HG03066 (cell line): Measurements from ENCODE around the gene TMEM256.
"Not testable (repeated sequence)": the region's sequence is repeated elsewhere in the genome, so short reads cannot be mapped to it uniquely, and the experiment has no call there.

Experiments
- ATAC-seq: cut with Tn5 transposase; IDR thresholded peaks from one replicate; pipeline ENCODE4 v1.9.1; 2021; ENCODE audit warnings: low read depth; ENCODE audit not compliant: unreplicated experiment

Gene TMEM256

DNA sequence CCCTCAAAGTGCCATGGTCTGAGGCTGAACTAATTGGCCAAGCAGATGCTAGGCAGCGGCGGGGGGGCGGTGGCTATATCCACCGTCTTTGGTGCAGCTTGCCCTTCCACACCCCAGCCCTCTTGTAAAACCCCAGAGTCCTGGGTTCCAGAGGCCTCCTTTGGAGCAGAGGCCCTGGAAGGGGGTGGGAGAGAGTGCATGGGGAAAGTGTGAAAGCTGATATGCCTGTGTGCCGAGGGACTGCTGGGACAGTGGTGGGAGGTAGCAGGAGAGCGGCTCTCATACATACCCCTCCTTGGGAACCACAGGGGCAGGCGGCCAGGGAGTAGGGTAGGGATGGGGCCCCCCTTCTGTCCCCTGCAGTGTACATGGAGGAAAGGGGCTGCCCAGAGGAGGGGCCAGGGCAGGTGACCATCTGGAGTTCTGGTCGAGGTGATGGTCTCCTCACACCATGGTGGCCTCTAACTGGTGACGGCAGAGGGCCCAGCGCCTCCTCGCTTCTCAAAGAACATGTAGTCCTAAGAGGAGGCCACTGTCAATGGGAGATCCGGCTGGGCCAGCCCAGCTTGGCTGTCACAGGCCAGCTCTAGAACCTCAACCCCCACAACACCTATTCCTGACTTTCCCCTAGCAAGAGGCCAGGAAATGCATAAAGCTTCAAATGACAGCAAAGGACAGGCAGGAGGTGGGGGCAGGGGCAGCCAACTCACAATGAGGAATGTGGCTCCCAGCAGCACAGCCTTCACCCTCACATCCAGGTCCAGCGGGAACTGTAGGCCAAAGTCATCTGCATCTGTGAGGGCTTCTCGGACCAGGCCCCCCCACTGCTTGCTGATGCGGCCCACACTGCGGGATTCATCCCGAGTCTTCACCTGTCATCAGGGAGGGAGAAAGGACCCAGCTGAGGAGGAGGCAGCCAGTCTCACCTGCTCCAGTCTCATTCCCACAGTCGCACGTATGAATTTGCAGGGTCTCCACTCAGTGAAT, 13.7 kb downstream of the TMEM256 start:
- no peak for ATAC-seq

DNA sequence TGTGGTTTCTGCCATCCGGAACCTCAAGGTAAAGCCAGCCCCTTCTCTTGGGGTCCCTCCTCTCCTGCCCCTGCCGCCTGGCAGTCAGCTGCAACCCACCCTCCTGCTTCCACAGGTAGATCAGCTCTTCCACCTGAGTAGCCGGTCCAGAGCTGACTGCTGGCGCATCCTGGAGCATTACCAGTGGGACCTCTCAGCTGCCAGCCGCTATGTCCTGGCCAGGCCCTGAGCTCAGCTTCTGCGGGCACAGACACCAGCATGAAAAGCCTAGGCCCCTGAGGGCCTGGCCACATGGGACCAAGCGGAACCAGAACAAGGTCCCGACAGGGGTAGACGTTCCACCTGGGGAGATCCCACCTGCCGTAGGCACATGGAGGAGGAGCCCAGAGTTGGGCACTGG, 15.0 kb downstream of the TMEM256 start:
- no peak for ATAC-seq

DNA sequence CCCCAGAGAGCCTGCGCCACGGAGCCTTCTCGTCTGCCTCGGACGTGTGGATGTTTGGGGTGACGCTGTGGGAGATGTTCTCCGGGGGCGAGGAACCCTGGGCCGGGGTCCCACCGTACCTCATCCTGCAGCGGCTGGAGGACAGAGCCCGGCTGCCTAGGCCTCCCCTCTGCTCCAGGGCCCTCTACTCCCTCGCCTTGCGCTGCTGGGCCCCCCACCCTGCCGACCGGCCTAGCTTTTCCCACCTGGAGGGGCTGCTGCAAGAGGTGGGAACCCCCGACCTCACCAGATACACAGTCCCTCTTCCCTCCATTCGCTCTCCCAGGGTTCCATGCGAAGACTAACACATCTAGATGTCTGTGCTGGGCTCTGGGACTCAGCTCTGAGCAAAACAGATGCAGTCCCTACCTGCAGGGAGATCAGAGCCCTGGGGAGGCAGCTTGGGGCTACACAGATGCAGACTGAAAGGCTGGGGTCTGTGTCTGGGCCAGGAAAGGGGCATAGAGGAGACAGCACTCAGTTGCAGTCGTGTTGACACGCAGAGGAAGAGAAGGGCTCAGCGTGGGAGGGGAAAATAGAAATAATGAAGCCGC, 19.3 kb downstream of the TMEM256 start:
- no peak for ATAC-seq

DNA sequence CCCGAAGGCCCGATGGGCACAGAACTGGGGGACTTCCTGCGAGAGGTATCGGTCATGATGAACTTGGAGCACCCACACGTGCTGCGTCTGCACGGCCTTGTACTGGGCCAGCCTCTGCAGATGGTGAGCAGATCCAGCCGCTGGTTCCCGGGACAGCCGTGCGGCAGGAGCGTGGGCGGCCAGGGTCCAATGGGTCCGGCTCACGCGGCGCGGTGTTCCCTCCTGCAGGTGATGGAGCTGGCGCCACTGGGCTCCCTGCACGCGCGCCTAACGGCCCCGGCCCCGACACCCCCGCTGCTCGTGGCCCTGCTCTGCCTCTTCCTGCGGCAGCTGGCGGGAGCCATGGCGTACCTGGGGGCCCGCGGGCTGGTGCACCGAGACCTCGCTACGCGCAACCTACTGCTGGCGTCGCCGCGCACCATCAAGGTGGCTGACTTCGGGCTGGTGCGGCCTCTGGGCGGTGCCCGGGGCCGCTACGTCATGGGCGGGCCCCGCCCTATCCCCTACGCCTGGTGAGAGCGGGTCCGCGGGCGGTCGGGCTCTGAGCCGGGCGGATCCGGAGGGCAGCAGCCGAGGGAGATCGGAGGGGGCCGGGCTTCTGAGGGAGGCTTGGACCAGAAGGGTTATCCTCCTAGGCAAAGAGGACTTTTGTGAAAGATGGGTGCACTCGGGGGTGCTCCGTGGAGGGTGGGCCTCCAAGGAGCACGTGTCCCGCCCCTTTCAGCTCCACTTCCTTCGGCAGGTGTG, 20.0 kb downstream of the TMEM256 start:
- no peak for ATAC-seq

DNA sequence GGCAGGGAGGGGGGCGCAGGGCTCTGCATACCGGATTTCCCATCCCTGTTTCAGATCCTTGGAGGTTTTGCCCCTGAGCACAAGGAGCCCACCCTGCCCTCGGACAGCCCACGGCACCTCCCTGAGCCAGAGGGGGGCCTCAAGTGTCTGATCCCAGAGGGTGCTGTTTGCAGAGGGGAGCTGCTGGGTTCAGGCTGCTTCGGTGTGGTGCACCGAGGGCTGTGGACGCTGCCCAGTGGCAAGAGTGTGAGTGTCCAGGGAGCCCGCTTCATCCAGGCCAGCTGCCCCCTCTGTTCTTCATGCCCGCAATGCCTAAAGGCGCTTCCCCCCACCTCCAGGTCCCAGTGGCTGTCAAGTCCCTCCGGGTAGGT, 20.5 kb downstream of the TMEM256 start:
- no peak for ATAC-seq

DNA sequence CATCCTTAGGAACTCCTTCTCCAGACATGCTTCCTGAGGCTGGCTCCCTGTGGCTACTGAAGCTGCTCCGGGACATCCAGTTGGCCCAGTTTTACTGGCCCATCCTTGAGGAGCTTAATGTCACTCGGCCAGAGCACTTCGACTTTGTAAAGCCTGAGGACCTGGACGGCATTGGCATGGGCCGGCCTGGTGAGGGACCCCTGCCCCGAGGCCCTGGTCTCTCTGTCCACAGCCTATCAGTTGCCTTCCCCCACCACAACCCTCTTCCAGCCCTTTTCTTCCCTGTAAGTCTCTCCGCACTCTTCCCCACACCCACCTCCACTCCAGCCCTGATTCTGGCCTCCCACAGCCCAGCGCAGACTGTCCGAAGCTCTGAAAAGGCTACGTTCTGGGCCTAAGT, 21.0 kb downstream of the TMEM256 start:
- no peak for ATAC-seq

DNA sequence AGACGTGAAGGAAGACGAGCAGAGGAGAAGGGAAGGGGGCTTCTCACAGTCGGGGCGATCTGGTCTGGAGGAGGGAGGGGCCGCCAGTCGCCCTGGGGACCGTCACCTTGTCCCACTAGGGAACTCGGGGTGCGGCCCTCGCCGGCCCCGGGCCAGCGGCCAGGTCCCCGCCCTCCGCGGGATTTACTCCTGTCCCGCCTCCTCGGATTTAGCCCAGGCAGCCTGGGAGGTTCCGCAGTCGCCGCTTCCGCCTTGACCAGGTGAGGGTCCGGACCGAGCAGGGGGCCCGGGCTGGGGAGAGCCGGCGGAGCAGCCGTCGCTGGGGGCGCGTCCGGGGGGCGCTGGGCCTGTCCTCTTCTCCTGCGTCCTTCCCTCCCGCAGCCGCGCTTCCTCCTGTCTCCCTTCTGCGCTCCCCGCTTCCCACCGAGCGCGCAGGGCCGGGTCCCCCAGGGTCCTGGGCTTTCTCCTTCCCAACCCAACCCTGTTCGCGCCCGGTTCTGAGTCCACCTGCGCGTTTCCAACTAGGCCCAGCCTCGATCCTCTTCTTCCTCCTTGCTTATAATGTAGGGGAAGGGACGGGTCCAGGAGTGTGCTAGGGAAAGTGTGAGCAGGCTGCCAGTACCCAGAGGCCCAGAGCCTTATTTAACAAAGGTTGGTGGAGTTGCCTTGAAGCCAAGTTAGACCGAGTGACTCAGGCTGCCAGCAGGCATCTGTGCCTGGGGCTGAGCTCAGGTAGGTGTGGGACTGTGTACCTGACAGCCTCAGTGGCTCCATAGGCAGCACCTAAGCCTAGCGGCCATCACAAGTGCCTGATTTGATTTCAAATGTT, 22.8 kb downstream of the TMEM256 start, which contains the start of gene TNK1:
TSS of gene TNK1 (plus strand) at position 235 of the 829 bp plus-strand sequence. CDS start 1,838 bp downstream, outside the sequence.
- no peak for ATAC-seq

DNA sequence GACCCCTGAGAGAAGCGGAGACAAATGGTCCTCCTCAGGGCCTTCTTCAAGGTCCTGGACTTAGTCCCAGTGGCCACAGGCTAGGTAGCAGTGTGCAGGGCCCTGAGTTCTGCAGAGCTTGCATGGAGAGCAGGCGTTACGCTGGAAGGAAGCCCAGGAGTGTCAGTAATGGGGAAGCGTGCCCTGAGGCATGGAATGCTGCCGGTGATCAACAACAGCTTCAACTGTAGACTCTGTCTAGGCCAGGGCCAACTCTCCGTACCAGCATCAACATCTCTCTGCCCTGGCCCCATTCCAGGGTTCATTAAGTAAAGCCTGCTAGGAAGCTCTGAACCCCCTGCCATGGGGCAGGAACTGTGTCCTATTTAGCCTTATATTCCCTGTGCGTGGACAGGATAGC, 23.6 kb downstream of the TMEM256 start:
- no peak for ATAC-seq

DNA sequence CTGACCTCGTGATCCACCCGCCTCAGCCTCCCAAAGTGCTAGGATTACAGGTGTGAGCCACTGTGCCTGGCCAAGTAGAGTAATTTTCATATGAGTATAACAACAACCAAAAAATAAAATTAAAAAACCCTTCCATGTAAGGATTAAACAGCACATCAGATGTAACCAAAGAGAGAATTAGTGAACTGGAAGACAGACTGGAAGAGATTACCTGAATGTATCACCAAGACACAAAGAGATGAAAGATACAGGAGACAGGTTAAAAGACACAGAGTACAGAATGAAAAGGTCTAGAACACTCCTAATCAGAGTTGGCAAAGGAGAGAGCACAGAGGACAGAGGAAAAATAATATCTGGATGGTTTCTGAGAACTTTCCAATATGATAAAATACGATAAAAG, 24.8 kb downstream of the TMEM256 start:
- ATAC-seq = no peak

DNA sequence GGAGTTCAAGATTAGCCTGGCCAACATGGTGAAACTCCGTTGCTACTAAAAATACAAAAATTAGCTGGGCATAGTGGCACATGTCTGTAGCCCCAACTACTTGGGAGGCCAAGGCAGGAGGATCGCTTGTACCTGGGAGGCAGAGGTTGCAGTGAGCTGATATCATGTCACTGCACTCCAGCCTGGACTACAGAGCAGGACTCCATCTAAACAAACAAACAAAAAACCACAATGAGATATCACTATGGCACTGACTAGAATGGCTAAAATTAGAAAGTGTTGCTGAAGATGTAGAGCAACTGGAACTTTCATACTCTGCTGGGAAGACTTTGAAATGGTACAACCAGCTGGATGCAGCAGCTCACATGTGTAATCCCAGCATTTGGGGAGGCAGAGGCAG, 29.5 kb downstream of the TMEM256 start:
- ATAC-seq = no peak

DNA sequence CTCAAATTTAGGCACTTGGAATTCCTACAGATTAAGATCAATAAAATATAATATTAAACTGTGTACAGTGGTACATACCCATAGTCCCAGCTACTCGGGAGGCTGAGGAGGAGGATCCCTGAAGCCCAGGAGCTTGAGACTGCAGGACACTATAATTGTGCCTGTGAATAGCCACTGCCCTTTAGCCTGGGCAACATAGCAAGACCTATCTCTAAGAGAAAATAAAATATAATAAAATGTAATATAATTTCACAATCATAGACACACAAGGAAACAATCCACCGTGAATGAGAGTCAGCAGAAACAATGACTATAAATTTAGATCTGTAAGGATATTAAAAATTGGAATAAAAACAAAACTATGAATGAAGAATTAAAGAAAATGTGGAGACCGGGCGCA, 33.0 kb downstream of the TMEM256 start:
- no peak for ATAC-seq

DNA sequence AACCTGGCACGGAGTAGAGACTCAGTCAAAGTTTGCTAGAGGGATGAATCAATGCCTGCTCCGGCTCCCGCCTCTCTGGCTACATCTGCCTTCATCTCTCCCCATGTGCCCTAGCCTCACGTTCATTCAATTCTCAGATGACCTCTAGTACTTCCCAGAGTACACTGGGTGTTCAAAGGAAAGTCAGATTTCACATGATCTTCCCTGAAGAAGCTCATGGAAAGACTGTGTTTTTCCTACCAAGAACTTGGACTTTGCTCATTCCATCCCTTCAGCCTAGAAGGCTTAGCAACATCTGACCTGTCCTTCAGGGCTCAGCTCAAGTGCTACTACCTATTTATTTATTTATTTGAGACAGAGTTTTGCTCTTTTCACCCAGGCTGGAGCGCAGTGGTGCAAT, 34.1 kb downstream of the TMEM256 start:
- ATAC-seq = no peak

DNA sequence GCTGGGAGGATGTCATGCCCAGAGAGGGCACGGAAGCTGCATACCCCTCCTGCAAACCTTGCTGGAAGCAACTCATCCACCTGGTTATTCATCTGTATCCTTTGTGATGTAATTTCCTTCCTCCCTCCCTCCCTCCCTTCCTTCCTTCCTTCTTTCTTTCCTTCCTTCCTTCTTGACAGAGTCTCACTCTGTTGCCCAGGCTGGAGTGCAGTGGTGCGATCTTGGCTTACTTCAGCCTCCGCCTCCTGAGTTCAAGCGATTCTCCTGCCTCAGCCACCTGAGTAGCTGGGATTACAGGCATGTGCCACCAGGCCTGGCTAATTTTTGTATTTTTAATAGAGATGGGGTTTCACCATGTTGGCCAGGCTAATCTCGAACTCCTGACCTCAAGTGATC, 35.3 kb downstream of the TMEM256 start:
- ATAC-seq = not testable (repeated sequence)

DNA sequence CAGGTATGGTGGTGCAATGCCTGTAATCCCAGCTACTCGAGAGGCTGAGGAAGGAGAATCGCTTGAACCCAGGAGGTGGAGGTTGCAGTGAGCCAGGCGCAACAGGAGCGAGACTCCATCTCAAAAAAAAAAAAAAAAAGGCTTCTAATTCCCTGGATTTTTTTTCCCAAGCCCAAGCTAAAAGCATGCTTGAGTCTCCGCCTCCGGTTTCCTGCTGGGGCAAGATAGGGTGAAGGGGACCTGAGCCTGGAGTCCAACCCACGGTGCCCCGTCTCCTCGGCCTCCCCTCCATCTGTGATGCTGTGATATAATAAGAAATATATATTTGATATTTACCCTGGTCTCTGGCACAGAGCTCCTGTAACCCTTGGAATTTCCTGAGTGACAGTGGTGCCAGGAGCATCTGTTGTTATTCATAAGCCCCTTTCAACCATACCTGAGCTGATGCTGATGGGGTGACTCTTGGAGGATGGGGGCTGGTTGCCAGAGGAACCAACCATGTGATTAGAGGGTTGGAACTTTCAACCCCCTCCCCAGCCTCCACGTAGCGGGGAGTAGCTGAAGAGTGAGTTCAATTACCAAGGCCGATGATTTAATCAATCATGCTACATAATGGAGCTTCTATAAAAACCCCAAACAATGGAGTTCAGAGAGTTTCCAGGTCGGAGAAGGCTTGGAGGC, 35.8 kb downstream of the TMEM256 start:
- ATAC-seq = no peak

DNA sequence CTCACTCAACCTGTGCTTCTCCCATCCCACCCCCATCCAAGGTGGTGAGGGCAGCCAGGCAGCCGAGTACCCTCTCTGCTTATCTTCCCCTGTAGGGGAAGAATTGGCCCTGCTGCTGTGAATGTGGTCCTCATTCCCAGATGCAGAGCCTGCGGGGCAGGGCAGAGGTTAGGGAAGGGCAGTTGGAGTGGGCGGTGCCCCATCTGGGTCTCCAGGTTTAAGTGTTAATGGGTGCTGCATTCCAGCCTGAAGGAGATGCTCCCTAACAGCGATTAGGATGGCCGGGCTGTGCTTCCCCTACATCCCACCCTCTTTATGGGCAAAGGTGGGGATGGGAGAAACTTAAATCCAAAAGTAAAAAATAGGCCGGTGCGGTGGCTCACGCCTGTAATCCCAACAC, 36.8 kb downstream of the TMEM256 start:
- no peak for ATAC-seq

DNA sequence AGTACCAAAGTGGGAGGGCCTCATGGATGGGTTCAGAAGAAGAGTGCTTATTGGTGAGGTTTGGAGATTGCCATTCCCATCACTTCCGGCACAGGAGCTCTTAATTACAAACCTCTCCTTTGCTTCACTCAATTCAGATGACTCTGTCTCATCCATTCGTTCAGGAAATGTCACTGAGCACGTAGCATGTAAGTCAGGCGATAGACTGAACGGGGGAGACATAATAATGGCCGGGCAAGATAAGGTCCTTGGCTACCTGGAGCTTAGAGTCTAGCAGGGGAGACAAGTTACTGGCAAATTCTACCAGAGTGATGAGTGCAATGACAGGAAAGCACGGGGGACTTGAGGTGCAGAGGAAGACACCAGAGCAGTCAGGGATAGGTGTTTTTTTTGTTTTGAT, 37.9 kb downstream of the TMEM256 start:
- ATAC-seq = not testable (repeated sequence)

DNA sequence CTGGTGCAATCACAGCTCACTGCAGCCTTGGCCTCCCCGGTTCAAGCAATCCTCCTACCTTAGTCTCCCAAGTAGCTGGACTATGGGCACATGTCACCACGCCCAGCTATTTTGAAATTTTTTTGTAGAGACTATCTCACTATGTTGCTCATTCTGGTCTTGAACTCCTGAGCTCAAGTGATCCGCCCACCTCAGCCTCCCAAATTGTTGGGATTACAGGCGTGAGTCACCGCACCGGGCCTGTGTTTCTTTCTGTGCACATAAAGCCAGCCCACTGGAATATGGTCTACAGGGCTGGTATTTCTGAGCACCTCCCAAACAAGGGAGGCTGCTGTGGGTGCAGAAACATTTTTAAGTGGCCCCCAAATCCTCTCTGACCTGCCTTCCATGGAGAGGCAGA, 40.6 kb downstream of the TMEM256 start:
- no peak for ATAC-seq

DNA sequence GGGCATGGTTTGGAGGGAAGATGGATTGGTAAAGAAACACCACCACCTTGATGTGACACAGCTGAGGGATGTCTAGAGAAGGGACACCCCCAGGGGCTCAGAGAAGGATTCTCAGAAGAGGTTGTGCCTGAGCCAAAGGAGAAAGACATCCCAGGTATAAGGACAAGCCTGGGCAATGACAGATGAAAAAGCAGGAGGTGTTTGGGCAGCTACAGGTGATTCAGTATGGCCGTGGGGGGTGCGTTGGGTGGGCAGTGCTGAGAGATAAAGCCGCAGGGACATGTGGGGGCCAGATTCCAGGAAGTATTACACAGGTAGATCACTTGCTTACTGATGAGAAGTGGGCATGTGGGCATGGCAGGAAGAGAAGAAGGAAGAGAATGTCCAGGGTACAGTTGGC, 42.0 kb downstream of the TMEM256 start:
- ATAC-seq = no peak

DNA sequence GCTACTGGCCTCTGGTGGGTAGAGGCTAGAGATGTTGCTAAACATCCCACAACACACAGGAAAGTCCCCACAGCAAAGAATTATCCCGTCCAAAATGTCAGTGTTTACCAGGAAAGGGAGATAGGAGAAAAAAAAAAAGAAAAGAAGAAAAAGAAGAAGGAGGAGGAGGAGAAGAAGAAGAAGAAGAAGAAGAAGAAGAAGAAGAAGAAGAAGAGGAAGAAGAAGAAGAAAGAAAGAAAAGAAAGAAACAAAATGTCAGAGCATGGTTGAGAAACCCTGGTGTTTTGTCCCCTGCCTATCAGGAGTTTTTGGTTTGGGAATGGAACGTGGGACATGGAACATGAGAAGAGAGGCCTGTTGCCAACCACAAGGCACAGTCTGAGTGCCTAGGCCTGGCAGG, 46.5 kb downstream of the TMEM256 start:
- no peak for ATAC-seq

DNA sequence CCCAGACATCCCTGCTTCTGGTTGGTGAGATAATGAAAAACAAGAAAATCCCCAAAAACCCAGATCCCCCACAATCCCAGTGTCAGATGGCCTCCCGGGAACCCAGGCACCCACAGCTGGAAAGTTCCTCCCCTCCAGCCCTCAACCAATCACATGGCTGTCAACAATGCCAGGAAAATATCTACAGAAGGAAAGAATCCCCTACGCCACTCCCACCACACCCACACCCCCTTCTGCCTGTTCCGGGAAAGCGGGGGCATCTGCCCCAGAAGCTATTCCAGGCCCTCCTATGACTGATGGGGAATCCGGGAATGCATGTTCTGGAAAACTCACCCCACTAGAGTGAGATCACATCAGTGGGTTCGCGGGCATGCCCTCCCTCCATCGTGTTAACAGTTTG, 47.1 kb downstream of the TMEM256 start:
- no peak for ATAC-seq
